Activated CD8-positive, alpha-beta T cell treated with anti-CD3 and anti-CD28 coated beads, Interleukin-2, amount 10 ng/mL, durations not matched to agents 7 days and 5 days (primary cell): ENCODE results near the gene MYCBP2. TPM values are rescaled to one million over a fixed set of nuclear protein-coding genes. Genes with fewer than 3 reads are reported as not detected.
"Not testable (repeated sequence)": the region's sequence is repeated elsewhere in the genome, so short reads cannot be mapped to it uniquely, and the experiment has no call there.

ENCODE experiments used
- ATAC-seq: fragments of 150-1000 bp; cut with Tn5 transposase; one replicate; pipeline ENCODE4 v1.10.0; 2021; ENCODE audit warnings: moderate library complexity
- CTCF ChIA-PET: fragments of 350-600 bp; sonication (Branson Sonifier 250); formaldehyde crosslinking; loops from one replicate; lab custom pipeline; 2021; ENCODE audit warnings: antibody characterized with exemption; lab: Charles Lee
- POLR2A ChIA-PET: fragments of 350-600 bp; sonication (Branson Sonifier 250); formaldehyde crosslinking; loops from one replicate; lab custom pipeline; 2021; ENCODE audit warnings: antibody characterized with exemption; lab: Charles Lee
- DNase-seq: peaks from one replicate; pipeline ENCODE4 v3.0.0-alpha.2; 2020
- H3K27ac Mint-ChIP-seq: one replicate; pipeline ENCODE4 v1.8.0; 2021; ENCODE audit warnings: mild to moderate bottlenecking, mixed read lengths
- H3K27me3 Mint-ChIP-seq: one replicate; pipeline ENCODE4 v1.8.0; 2021; ENCODE audit warnings: low read depth, mixed read lengths
- H3K36me3 Mint-ChIP-seq: one replicate; pipeline ENCODE4 v1.8.0; 2021; ENCODE audit warnings: low read depth, mixed read lengths
- H3K4me1 Mint-ChIP-seq: one replicate; pipeline ENCODE4 v1.8.0; 2021; ENCODE audit warnings: low read depth, mixed read lengths
- H3K4me3 Mint-ChIP-seq: one replicate; pipeline ENCODE4 v1.8.0; 2021; ENCODE audit warnings: mild to moderate bottlenecking, mixed read lengths
- H3K9me3 Mint-ChIP-seq: one replicate; pipeline ENCODE4 v1.8.0; 2022; ENCODE audit warnings: mixed read lengths; ENCODE audit not compliant: insufficient read depth
- total RNA-seq, 2 experiments: library from RNA; stranded (reverse); gene quantifications; one replicate each; pipeline ENCODE4 v1.2.3, GENCODE V29; 2021

MYCBP2 gene
- total RNA-seq, 2 experiments from 2014 or later, result 107 to 109 TPM

DNA sequence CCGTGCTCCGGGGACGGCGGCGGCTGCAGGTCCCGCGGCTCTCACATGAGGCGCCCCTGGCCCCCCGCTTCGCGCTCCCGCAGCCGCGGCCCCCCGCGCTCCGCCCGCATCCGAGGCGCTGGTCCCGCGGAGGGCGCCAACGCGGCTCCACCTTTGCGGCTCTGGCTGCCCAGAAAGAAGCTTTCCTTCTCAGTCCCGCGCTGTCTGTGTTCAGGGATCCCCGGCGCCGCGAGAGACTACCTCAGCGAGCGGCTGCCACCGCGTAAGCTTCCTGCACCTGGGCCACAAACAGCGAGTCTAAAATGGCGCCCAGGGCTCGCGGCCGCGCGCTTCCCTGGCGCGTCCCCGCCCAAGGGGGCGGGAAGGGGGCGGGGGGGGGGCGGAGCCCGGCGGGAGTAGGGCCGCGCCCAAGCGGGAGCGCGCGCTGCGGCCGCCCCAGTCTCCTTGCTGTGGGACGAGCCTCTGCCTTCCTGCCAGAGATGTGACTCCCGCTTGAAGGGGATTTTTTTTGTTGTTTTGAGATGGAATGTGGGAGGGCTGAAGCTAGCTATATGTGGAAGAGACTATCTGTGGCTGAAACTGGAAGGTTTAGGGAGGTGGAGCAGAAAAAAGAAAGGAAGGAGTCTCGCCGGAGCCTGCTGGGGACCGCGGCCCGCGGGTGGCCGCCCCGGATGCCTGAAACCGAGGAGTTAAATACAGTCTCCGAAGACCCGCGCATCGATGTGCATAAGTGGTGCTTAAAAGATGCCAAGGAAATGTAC, 299.9 kb downstream of the MYCBP2 start, which contains the start of gene FBXL3:
FBXL3 (minus strand) TSS at position 299 of the 761 bp plus-strand sequence. CDS start 5,299 bp downstream, outside the sequence.
- Mint-ChIP-seq H3K9me3 (no peaks in the 10 kb centered on the region), H3K27me3 (no peaks in the 10 kb centered on the region), H3K4me1 (peaks cover 53% of the 10 kb centered on the region), H3K36me3 (peaks cover 23% of the 10 kb centered on the region), H3K4me3 (peak within 1 kb of the TSS; percentile 94), H3K27ac (peak within 1 kb of the TSS; percentile 98)
- CTCF ChIA-PET, result interaction anchor here (0.7 to 2.5 kb wide), 6 partner anchors 10 to 451 kb away, joined by 3 to 23 read pairs (median 6); partner anchors contain the start of gene CLN5
- ATAC-seq (peak; percentile 80), DNase-seq (peak; percentile 86)
- POLR2A ChIA-PET, result interaction anchor here (0.5 to 3.5 kb wide), 17 partner anchors 10 to 451 kb away, joined by 3 to 80 read pairs (median 4); partner anchors contain the start of genes CLN5 and MYCBP2

DNA sequence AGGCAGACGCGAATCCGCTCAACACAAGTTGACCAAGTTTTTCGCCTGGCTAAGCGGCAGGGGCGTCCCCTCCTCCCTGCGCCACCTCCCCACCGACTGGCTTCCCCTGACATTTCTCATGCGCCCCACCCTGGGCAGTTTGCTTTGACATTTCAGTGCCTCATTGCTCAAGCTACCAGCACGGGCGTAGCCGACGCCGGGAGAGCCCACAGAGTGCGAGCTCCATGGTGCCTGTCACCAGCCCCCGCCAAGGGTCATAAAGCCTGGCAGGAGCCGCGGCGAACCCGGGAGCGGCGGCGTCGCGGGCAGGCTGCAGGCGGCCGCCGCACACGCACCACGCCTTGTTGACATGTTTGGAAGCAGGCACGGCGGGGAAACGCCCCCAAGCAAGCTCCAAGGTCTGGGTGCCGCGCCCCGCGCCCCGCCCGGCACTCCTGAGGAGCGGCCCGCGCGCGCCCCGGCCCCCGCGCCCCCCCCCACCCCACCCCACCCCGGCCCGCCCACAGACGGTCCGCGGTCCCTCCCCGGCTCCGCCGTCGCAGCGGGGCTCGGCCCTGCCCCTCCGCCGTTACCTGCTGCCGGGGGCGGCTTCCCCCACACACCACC, 300.5 kb downstream of the MYCBP2 start:
- peaks cover 28% of the 10 kb centered on the region for H3K36me3 Mint-ChIP-seq
- no peaks in the 10 kb centered on the region for H3K27me3 Mint-ChIP-seq
- peak; percentile 77 for ATAC-seq
- DNase-seq, result peak; percentile 85
- no peaks in the 10 kb centered on the region for H3K9me3 Mint-ChIP-seq
- CTCF ChIA-PET, result interaction anchor here (0.8 to 2.5 kb wide), 5 partner anchors 9 to 452 kb away, joined by 3 to 23 read pairs (median 3); partner anchors contain the start of gene CLN5
- POLR2A ChIA-PET, result interaction anchor here (0.6 to 3.5 kb wide), 16 partner anchors 9 to 671 kb away, joined by 3 to 80 read pairs (median 6); partner anchors contain the start of genes CLN5, KCTD12, MYCBP2 and SLAIN1
- H3K4me1 Mint-ChIP-seq, result peaks cover 57% of the 10 kb centered on the region
- peak overlapping the region; percentile 94 for H3K4me3 Mint-ChIP-seq
- H3K27ac Mint-ChIP-seq, result peak overlapping the region; percentile 96

DNA sequence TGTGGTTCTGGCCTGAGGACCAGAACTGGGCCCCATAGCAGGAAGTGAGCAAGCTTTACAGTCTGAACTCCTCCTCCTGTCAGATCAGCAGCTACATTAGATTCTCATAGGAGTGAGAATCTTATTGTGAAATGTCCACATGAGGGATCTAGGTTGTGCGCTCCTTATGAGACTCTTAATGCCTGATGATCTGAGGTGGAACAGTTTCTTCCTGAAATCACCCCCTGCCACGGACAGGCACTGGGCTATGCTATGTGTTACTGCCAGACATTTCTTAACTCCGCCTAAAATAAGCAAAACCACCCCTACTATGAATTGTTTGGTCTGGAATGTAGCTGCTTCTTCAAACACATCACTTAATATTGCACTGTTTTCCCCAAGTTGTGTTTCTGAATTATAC, 304.6 kb downstream of the MYCBP2 start:
- Mint-ChIP-seq H3K36me3 (peaks cover 41% of the 10 kb centered on the region), H3K27ac (no peak overlapping the region), H3K27me3 (no peaks in the 10 kb centered on the region), H3K4me3 (no peak overlapping the region), H3K9me3 (no peaks in the 10 kb centered on the region), H3K4me1 (peaks cover 52% of the 10 kb centered on the region)
- ATAC-seq (no peak), DNase-seq (no peak)
- CTCF ChIA-PET, result no interaction called here
- POLR2A ChIA-PET, result interaction anchor here (1.2 kb wide), 2 partner anchors 8 to 32 kb away, joined by 3 to 4 read pairs; no protein-coding TSS in a partner anchor

DNA sequence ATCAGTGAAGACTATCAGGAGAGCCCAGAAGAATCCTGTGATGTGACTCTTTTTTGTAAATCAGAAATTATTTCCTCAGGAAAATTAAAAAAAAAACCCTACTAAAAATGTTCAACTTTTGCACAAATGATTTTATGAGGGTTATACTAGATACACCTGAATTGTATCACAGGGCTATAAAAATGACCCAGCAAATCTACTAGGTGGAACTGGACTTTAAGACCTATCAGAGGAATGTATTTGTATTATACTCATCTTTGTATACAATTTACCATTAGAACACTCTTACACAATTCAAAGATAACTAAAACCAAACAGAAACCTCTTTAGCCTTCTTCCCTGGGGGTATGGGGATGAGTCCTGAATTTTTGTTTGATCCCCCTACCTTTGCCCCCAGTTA, 307.1 kb downstream of the MYCBP2 start:
- ChIA-PET CTCF (interaction anchor here (1.1 kb wide), 2 partner anchors 12 to 15 kb away, joined by 3 read pairs; no protein-coding TSS in a partner anchor), POLR2A (interaction anchor here (2.0 kb wide), 1 partner anchor 28 kb away, joined by 6 read pairs; the partner anchor contains the start of gene CLN5)
- ATAC-seq (no peak), DNase-seq (no peak)
- H3K27ac Mint-ChIP-seq, result no peak overlapping the region
- H3K27me3 Mint-ChIP-seq, result no peaks in the 10 kb centered on the region
- H3K36me3 Mint-ChIP-seq, result peaks cover 52% of the 10 kb centered on the region
- no peaks in the 10 kb centered on the region for H3K9me3 Mint-ChIP-seq
- H3K4me1 Mint-ChIP-seq, result peaks cover 43% of the 10 kb centered on the region
- H3K4me3 Mint-ChIP-seq, result no peak overlapping the region

DNA sequence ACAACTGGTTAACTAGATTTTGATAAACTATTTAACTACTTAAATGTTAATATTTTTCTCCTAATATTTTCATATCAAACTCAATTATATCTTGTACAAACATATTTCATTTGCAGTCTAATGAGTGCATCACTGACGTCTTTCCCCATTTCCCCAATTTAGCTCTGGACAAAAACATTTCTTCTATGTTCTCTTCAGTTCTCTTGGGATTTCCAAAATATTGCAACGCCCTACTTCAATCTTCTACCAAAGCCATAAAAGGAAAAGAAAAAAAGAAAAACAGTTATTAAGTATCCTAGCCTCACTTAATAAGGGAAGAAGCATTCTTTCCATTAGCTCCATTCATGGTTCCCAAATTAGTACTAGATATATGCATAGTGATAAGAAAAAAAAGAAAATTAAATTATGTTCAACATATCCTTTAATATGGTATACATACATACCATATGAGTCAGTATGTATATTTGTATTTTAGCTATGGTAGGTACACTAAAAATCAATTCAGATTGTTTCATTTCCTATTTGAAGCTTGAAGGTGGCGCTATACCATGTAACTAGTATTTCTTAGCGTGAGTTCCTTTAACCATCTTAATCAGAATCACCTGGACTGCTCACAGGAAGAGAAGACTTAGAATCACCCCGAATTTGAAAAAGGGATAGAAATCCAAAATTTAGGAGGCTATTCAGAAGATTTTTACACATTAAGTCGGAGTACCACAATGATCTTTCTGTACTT, 309.8 kb downstream of the MYCBP2 start:
- Mint-ChIP-seq H3K4me1 (peaks cover 22% of the 10 kb centered on the region), H3K9me3 (no peaks in the 10 kb centered on the region), H3K27ac (no peak overlapping the region), H3K36me3 (peaks cover 58% of the 10 kb centered on the region), H3K27me3 (no peaks in the 10 kb centered on the region), H3K4me3 (no peak overlapping the region)
- ATAC-seq (no peak), DNase-seq (no peak)
- ChIA-PET CTCF (interaction anchor here (1.0 to 1.6 kb wide), 2 partner anchors 9 to 25 kb away, joined by 3 to 8 read pairs; partner anchors contain the start of gene CLN5), POLR2A (interaction anchor here (0.7 to 2.5 kb wide), 2 partner anchors 9 to 24 kb away, joined by 5 to 13 read pairs; partner anchors contain the start of gene FBXL3)

DNA sequence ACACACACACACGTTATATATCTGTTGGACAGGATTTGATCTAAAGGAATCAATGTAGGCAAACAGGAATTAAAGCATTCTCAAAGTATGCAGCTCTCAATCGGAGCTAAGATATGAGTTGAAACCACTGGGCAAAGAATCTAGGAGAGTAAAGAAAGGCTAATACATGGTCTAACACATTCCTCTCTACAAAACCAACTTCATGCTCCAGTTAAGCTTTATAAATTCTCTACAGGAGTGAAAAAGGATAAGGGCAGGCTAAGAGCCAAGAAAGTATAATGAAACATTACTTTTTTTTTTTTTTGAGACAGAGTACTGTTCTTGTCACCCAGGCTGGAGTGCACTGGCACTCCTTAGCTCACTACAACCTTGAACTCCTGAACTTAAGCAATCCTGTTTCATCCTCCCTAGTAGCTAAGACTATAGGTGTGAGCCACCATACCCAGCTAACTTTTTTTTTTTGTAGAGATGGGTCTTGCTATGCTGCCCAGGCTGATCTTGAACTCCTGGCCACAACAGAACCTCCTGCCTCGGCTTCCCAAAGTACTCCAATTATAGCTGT, 310.6 kb downstream of the MYCBP2 start:
- peaks cover 15% of the 10 kb centered on the region for H3K4me1 Mint-ChIP-seq
- H3K9me3 Mint-ChIP-seq, result no peaks in the 10 kb centered on the region
- DNase-seq, result no peak
- H3K4me3 Mint-ChIP-seq, result no peak overlapping the region
- no peak for ATAC-seq
- ChIA-PET POLR2A (interaction anchor here (0.7 to 2.5 kb wide), 2 partner anchors 10 to 24 kb away, joined by 5 to 13 read pairs; partner anchors contain the start of gene FBXL3), CTCF (interaction anchor here (0.7 kb wide), 1 partner anchor 10 kb away, joined by 3 read pairs; no protein-coding TSS in a partner anchor)
- peaks cover 58% of the 10 kb centered on the region for H3K36me3 Mint-ChIP-seq
- no peaks in the 10 kb centered on the region for H3K27me3 Mint-ChIP-seq
- no peak overlapping the region for H3K27ac Mint-ChIP-seq

DNA sequence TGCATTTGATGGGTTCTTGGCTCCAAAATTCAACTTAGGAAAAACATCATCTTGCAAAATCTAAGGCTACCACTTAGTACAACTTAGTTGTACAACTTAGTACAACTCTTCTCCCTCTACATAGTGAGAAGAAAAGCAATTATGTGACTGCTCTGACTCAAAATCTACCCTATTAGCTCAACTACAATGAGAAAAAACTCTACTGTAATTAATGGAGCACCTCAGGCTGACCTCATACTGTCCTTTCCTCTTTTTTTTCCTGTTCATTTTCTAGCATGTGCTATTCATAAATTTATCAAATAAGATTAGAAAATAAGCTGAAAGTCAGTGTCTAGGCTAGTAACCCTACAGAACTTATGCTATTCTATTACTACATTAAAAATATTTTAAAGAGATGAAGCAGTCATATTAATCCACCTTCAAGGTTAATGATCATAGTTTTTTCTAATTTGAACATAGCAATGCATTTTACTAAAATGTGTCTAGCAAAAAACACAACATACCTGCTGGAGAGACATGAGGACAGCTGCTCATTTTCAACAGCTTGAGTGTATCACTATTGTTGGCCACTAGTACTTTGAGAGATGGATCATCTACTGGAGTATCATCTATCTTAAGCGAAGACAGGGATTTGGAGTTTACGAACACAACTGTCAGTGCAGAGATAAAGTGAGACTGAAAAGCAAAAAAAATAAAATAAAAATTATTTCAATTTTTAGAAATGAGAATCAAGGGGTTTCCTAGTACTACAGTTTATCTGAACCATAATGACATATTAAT, 311.8 kb downstream of the MYCBP2 start:
- peaks cover 11% of the 10 kb centered on the region for H3K4me1 Mint-ChIP-seq
- H3K4me3 Mint-ChIP-seq, result no peak overlapping the region
- DNase-seq (no peak), ATAC-seq (no peak)
- no peaks in the 10 kb centered on the region for H3K9me3 Mint-ChIP-seq
- H3K27ac Mint-ChIP-seq, result no peak overlapping the region
- ChIA-PET CTCF (interaction anchor here (1.3 to 3.0 kb wide), 3 partner anchors 10 to 18 kb away, joined by 4 to 10 read pairs (median 9); no protein-coding TSS in a partner anchor), POLR2A (interaction anchor here (0.9 kb wide), 1 partner anchor 11 kb away, joined by 4 read pairs; no protein-coding TSS in a partner anchor)
- no peaks in the 10 kb centered on the region for H3K27me3 Mint-ChIP-seq
- peaks cover 62% of the 10 kb centered on the region for H3K36me3 Mint-ChIP-seq

DNA sequence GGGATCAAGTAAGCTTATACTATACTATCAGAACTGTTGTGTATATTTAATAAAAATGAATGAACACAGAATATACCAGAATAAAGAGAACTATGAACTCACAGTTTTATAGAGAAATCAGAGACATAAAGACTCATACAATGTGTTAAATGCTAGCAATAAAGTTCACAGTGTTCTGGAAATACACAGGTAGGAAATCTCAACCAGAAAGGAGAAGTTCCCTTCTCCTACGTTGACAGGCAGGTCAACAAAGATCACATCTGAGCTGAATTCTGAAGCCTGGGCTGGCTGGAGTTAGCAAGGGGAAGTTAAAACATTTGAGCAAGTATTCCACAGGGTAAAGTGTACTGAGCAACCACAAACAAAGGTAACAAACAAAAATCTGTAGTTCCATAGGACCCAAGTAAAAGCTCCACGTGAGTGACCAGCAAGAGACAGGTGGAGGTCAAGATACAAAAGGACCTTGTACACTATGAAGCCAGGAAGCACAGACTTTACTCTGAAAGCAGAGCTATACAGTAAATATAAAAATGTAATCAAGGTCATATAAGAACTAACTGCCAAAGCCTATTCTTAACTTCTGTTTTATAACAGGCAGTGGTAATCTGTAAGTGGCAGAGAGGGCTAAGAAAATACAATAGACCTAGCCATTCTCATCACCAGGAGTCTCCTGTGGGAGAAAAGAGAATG, 312.9 kb downstream of the MYCBP2 start:
- H3K4me3 Mint-ChIP-seq, result no peak overlapping the region
- no peak for DNase-seq
- no peak for ATAC-seq
- H3K27me3 Mint-ChIP-seq, result no peaks in the 10 kb centered on the region
- H3K36me3 Mint-ChIP-seq, result peaks cover 68% of the 10 kb centered on the region
- POLR2A ChIA-PET, result interaction anchor here (1.1 kb wide), 1 partner anchor 8 kb away, joined by 3 read pairs; no protein-coding TSS in a partner anchor
- CTCF ChIA-PET, result interaction anchor here (1.2 to 3.0 kb wide), 4 partner anchors 11 to 464 kb away, joined by 3 to 10 read pairs (median 6); no protein-coding TSS in a partner anchor
- H3K4me1 Mint-ChIP-seq, result peaks cover 17% of the 10 kb centered on the region
- no peak overlapping the region for H3K27ac Mint-ChIP-seq
- no peaks in the 10 kb centered on the region for H3K9me3 Mint-ChIP-seq

DNA sequence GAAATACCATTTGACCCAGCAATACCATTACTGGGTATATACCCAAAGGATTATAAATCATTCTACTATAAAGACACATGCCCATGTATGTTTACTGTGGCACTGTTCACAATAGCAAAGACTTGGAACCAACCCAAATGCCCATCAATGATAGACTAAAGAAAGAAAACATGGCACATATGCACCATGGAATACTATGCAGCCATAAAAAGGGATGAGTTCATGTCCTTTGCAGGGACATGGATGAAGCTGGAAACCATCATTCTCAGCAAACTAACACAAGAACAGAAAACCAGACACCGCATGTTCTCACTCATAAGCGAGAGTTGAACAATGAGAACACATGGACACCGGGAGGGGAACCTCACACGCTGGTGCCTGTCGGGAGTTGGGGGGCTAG, 317.2 kb downstream of the MYCBP2 start:
- CTCF ChIA-PET, result interaction anchor here (2.3 kb wide), 1 partner anchor 8 kb away, joined by 10 read pairs; no protein-coding TSS in a partner anchor
- not testable (repeated sequence) for H3K9me3 Mint-ChIP-seq, H3K4me3 Mint-ChIP-seq, DNase-seq, H3K27me3 Mint-ChIP-seq, H3K27ac Mint-ChIP-seq, ATAC-seq
- Mint-ChIP-seq H3K4me1 (peaks cover 19% of the 10 kb centered on the region), H3K36me3 (peaks cover 59% of the 10 kb centered on the region)
- POLR2A ChIA-PET, result interaction anchor here (2.7 kb wide), 1 partner anchor 17 kb away, joined by 16 read pairs; the partner anchor contains the start of gene CLN5
